ENCODE data around the gene FAM222A.
A peak's percentile ranks its signal among the peaks of the same experiment; 100 is the strongest.

FAM222A gene

GRCh38 chr12:109714141-109714912 lies 702 bp downstream of the FAM222A start:
- DNase-seq, result peak; percentile 13 to 48 (median 16)

DNA sequence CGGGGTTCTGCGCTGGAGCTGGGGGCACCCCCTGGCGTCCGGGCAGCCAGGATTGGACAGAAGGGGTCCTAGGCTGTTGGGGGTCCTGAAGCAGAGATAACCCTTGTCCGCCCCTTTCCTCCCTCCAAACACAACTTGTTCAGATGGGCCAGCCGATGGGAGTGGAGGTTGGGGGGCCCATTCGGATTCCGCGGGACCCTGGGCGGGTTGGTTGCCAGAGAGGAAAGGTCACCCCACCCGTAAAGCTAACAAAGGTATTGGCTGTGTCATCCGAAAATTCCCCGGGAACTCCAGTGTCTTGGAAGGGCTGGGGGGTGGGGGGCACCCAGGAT lies 1.3 kb downstream of the FAM222A start:
- DNase-seq, result no peak

- DNase-seq, result no peak
Observed at GRCh38 chr12:109715310-109716091, 1.9 kb downstream of the FAM222A start.

DNA sequence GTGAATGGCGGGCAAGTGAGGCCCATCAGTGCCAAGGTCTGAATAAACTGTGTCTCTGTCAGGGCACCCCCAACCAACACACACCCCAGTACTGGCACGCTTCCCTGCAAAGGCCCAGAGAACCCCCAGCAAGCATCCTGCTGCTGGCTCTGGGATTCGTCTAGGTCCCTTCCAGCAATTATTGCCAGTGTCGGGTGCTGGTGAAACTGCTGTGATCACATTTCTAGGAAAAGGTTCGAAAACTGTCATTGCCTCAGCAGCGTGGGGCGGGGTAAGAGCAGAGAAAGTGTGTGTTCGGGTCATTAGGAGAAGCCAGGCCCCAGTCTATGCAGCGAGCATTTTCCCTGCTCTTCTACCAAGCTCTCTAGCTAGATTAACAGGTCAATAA lies 2.5 kb downstream of the FAM222A start:
- no peak for DNase-seq

DNA sequence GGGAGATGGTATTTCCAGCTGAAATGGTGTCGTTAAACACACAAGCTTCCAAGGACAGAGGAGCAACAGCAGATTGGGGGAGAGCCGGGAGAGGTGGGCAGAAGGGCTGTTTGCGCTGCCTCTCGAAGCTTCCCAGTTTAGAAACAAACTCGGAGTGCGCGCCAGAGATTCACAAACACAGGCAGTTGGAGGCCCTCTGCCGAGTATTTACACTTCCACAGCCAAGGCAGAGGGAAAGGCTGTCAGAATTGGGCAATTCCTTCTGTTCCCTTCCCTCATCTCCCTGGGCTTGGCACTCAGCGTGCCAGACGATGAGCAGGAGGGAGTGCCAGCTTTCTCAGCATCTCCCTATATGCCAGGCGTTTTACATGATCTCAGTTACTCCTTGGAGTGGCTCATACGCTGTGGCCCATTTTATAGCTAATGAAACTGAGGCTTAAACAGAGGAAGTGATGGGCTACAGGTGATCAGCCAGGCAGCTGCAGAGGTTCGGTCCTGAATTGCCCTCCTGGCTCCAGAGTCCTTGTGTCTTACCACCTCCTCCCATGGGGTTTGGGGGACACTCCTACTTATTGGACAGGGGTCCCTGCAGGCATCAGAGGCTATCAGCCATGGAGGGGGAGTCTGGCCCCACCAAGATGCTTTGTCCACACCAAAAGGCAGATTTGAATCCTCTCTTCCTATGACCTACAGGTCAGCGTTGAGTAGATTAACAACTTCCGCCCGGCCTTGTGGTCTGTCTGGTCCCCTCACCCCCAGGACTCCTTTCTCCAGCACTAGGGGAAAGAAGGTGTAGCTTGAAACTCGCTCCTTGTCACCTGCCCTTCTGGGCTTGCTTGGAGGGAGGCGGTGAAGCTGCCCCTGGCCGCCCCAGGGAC lies 3.1 kb downstream of the FAM222A start:
- no peak for DNase-seq

DNA sequence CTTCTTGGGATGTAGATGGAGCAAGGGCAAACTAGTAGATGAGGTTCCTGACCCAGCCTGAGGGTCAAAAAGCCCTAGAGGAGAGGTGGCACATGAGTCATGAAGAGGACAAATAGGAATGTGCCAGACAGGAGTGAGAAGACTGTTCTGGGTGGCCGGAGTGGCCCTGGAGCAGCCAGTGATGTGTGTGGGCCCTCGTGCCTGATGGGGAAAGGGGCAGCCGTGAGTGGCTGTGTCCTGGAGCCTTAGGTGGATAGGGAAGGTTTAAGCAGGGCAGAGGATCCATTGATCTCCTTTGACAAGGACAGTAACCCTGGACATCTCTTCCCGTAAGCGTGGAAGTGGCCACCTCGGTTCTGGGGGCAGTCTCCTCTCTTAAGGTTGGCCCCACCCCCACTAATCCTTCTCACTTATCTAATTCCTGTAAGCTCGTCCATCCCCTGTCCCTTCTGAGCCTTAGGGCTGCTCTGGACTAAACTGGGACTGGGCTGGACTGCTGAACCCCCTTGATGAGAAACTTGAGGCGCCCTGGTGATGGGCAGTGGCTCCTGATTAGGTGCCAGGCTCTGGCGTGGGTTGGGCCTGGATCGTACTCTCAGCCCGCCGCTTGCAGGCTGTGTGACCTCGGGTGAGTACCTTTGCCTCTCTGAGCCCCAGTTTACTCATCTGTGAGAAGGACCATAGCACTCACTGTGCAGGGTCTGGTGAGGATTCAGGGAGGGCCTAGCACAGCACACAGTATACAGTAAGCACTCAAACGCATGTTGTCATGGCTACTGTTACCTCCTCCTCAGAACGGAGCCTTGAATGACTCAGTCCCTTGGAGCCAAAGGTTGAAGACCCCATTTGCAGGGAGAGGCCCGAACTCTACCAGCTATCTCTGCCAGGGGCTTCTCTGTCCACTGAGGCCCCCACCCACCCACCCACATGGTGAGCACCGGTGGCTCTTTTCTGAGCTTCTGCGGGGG lies 4.0 kb downstream of the FAM222A start:
- DNase-seq, result no peak

- no peak for DNase-seq
Observed at GRCh38 chr12:109718390-109718789, 4.8 kb downstream of the FAM222A start.

DNA sequence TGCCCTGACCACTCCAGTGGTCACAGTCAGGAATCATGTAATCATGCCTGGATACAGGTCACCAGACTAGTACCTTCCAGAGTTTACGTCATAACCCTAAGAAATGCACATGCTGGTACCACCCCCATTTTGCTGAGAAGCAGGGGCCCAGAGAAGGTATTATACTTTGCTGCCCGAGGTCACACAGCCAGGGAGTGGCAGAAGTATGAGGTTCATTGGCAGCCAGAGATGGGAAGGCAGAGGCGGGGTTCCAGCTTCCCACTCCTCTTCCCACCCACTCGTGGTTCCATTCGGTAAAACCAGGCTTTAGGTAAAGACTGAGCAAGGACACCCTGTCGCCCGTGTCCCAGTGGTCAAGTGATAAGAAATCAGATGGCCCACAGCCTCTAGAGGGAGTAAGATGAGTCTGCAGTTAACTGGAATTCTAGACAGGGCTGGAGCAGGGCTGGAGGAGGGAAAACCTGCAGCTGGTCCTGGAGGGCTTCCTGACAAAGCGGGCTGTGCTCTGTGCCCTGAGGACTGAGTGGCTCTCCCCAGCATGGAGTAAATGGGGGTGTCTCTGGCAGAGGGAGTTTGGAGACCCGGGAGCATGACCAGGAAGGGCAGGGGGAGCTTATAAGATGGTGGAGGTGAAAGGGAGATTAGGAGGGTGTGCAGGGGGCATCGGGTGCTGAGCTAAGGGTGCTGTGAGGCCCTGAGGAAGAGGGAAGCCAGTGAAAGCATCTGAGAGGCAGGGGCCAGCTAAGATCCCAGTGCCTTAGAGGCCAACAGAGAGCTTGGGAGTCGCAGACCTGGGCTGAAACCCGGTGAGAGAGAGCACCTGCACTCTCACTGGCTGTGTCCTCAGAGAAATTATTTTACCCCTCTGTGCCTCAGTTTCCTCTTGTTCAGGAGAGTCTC lies 5.7 kb downstream of the FAM222A start:
- no peak for DNase-seq

DNA sequence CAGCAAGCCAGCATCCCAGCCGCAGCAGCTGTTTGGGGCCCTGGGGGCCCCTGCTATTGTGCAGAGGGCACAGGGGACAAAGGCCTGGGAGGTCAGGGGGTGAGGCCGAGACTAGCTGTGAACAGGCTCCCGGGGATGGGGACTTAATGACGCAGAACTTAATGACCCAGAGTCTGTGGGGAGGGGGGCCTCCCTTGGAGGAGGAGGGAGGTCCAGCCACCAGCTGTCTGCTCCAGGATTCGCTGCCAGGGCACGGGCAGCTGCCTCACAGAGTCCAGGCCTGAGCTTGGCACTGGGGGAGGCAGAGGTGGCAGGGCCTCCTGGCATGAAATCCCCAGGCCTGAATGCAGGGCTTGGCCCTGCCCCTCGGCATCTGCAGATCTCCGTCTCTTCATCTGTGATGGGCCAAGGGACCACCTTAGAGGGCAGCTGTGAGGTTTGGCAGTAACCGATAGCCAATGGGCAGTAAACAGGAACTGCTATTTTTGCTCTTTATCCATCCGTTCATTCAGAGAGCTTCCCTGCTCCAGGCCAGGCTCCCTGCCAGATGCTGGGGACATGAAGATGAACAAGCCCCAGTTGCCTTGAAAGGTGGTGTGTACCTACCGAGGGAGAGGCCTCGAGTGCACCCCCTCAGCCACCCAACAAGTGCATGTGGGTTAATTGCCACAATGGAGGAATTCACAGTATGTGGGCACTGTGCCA lies 6.7 kb downstream of the FAM222A start:
- no peak for DNase-seq

DNA sequence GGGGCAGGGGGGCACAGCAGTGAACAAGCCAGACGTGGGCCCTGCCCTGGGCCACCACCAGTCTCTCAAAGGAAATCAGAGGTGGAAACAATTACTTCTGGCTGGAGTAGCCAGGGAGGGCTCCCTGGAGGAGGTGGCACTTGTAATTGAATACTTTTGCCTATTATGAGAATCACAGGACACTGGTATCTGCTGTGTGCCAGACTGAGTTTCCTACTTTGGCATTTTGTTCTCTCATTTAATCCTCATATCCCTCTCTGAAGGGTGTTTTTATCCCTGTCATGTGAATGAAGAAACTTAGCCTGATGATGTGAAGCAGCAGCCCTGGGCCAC lies 7.2 kb downstream of the FAM222A start:
- DNase-seq, result no peak

- no peak for DNase-seq
Observed at GRCh38 chr12:109721276-109721675, 7.7 kb downstream of the FAM222A start.

GRCh38 chr12:109722022-109722720 lies 8.5 kb downstream of the FAM222A start:
- no peak for DNase-seq

DNA sequence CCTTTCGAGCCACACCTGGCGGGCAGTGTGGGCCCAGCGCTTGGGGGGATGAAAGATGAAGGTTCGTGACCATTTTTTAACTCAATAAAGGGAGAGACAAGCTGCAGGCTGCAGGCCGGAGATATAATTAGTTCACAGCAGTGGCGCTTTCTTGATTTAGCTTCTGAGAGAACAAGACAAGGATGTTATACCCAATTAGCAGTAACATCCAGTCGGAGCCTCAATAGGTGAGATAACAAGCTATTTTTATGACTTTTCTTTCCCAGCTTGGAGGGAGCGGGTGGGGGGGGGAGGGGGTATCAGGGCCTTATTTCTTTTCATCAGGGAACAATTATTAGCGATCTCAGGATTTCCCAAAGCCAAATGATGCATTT lies 9.1 kb downstream of the FAM222A start:
- no peak for DNase-seq

- DNase-seq, result no peak
Observed at GRCh38 chr12:109723311-109723881, 9.8 kb downstream of the FAM222A start.

- no peak for DNase-seq
Observed at GRCh38 chr12:109724321-109724892, 10.8 kb downstream of the FAM222A start.

GRCh38 chr12:109725321-109726105 lies 11.9 kb downstream of the FAM222A start:
- DNase-seq, result no peak

- no peak for DNase-seq
Observed at GRCh38 chr12:109726106-109726497, 12.5 kb downstream of the FAM222A start.

GRCh38 chr12:109726511-109727038 lies 12.9 kb downstream of the FAM222A start:
- DNase-seq, result no peak

All from activated naive CD4-positive, alpha-beta T cell (primary cell).